GM19397 (cell line): Measurements from ENCODE around the gene LARP1.
"Not testable (repeated sequence)": the region's sequence is repeated elsewhere in the genome, so short reads cannot be mapped to it uniquely, and the experiment has no call there.

Source experiments
- ATAC-seq: cut with Tn5 transposase; IDR thresholded peaks from one replicate; pipeline ENCODE4 v1.9.1; 2021; ENCODE audit warnings: mild to moderate bottlenecking, moderate library complexity; ENCODE audit not compliant: unreplicated experiment

LARP1 gene

GRCh38 chr5:154734370-154735248, 20.6 kb upstream of the LARP1 start:
- ATAC-seq = no peak

GRCh38 chr5:154735362-154735761, 19.8 kb upstream of the LARP1 start:
- not testable (repeated sequence) for ATAC-seq

GRCh38 chr5:154736372-154736771, 18.8 kb upstream of the LARP1 start:
- ATAC-seq = not testable (repeated sequence)

- no peak for ATAC-seq
These were observed 17.4 kb upstream of the LARP1 start for GRCh38 chr5:154737667-154738320.

- ATAC-seq = no peak
These were observed 14.7 kb upstream of the LARP1 start for GRCh38 chr5:154740483-154740882.

- no peak for ATAC-seq
These were observed 14.2 kb upstream of the LARP1 start for GRCh38 chr5:154740957-154741356.

GRCh38 chr5:154741415-154741814, 13.8 kb upstream of the LARP1 start:
- no peak for ATAC-seq

GRCh38 chr5:154743812-154744211, 11.4 kb upstream of the LARP1 start:
- ATAC-seq = no peak

GRCh38 chr5:154745349-154745748, 9.8 kb upstream of the LARP1 start:
- no peak for ATAC-seq

- ATAC-seq = no peak
These were observed 5.7 kb upstream of the LARP1 start for GRCh38 chr5:154749491-154749890.

- not testable (repeated sequence) for ATAC-seq
These were observed 4.5 kb upstream of the LARP1 start for GRCh38 chr5:154750641-154751040.

GRCh38 chr5:154751854-154752253, 3.3 kb upstream of the LARP1 start:
- no peak for ATAC-seq

GRCh38 chr5:154753792-154754191, 1.4 kb upstream of the LARP1 start:
- ATAC-seq = no peak

- ATAC-seq = peak; percentile 87
These were observed 467 bp upstream of the LARP1 start for GRCh38 chr5:154754460-154755360.

- ATAC-seq = no peak
These were observed 1.1 kb downstream of the LARP1 start for GRCh38 chr5:154756009-154756867.

GRCh38 chr5:154756868-154757813, 2.0 kb downstream of the LARP1 start:
- no peak for ATAC-seq

- no peak for ATAC-seq
These were observed 2.7 kb downstream of the LARP1 start for GRCh38 chr5:154757814-154758406.

GRCh38 chr5:154758493-154758892, 3.3 kb downstream of the LARP1 start:
- ATAC-seq = no peak

- ATAC-seq = no peak
These were observed 3.8 kb downstream of the LARP1 start for GRCh38 chr5:154758977-154759376.
